Measurements from ENCODE around the gene FLYWCH1. TPM values are rescaled to one million over a fixed set of nuclear protein-coding genes. Genes with fewer than 3 reads are reported as not detected.

Gene FLYWCH1
- 10 to 100 TPM; 31.5 to 37.8 TPM for total RNA-seq

DNA sequence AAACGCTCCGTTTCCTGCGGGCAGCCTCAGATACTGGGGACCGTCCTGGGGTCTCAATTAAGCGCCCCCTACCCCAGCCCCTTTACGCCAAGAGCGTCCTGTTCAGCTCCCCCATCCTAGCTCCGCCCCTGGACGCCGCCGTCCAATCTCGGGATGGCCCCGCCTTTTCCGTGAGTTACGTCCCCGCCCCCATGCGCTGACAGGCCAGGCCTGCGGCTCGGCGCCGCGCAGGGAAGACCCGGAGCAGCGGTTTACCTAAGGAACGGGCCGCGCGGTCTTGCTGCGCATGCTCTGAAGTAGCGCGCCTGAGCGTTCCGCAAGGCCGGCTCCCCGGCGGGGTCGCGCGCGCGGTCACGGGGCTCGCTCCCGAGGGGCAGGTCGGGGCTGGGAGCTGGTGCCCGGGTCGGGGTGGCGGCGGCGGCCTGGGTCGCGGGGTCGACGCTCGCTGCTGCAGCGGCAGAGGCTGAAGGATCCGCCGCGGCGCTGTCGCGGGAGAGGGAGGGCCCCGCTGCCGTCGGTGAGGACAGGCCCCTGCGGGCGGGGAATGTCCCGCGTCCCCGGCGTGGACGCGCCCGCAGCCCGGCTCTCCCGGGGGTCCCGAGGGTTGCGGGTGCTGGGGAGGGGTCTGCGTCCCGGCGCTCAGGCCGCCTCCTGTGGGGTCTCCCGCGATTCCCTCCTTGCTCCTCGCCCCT is at the start of gene FLYWCH1:
Gene FLYWCH1 (plus strand): TSS at position 294 of the 692 bp plus-strand sequence. CDS start 17,755 bp downstream, outside the sequence.
- TF ChIP-seq, protein P1, sequence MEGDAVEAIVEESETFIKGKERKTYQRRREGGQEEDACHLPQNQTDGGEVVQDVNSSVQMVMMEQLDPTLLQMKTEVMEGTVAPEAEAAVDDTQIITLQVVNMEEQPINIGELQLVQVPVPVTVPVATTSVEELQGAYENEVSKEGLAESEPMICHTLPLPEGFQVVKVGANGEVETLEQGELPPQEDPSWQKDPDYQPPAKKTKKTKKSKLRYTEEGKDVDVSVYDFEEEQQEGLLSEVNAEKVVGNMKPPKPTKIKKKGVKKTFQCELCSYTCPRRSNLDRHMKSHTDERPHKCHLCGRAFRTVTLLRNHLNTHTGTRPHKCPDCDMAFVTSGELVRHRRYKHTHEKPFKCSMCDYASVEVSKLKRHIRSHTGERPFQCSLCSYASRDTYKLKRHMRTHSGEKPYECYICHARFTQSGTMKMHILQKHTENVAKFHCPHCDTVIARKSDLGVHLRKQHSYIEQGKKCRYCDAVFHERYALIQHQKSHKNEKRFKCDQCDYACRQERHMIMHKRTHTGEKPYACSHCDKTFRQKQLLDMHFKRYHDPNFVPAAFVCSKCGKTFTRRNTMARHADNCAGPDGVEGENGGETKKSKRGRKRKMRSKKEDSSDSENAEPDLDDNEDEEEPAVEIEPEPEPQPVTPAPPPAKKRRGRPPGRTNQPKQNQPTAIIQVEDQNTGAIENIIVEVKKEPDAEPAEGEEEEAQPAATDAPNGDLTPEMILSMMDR (IDR thresholded peaks at IDR 0.05), result no peak
- H3K4me3 ChIP-seq, result peak within 1 kb of the TSS; percentile 76 to 94

DNA sequence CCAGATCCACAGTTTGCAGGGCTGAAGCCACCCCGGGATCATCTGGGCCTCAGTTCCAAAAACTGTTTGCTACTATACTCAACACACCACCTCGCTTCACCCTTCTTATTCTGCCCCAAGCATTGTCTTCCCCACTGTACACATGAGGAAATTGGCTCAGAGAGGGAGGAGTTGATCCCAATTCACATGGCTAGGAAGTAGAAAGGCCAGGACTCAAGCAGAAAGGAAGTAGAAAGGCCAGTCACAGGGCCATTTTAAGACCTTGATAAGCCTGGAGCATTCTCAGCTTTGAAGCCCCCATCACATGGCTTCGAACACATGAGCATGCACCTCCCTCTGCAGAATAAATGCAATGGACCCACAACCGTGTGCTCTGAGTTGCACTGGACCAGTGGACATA is 46.1 kb upstream of the FLYWCH1 start:
- no peaks in the 10 kb centered on the region for H3K36me3 ChIP-seq
- no peaks in the 10 kb centered on the region for H3K27me3 ChIP-seq
- H3K9me3 ChIP-seq, result peaks cover 0 to 4% of the 10 kb centered on the region in 2 donors
- no peak overlapping the region for H3K4me3 ChIP-seq
- TF ChIP-seq, protein P1 (IDR thresholded peaks at IDR 0.05), result no peak
- no peak overlapping the region for H3K27ac ChIP-seq
- H3K4me1 ChIP-seq, result peaks cover 0 to 9% of the 10 kb centered on the region in 2 donors
- DNase-seq (ENCODE audit: low spot score), result no peak

More for the DNA sequence above, at the start of gene FLYWCH1:
- Histone ChIP-seq H3K9me3 (no peaks in the 10 kb centered on the region), H3K4me1 (peaks cover 0 to 23% of the 10 kb centered on the region in 2 donors), H3K27ac (peak within 1 kb of the TSS; percentile 87 to 93), H3K36me3 (peaks cover 19% of the 10 kb centered on the region), H3K27me3 (no peaks in the 10 kb centered on the region)
- peak; percentile 98 for DNase-seq (ENCODE audit: low spot score)

DNA sequence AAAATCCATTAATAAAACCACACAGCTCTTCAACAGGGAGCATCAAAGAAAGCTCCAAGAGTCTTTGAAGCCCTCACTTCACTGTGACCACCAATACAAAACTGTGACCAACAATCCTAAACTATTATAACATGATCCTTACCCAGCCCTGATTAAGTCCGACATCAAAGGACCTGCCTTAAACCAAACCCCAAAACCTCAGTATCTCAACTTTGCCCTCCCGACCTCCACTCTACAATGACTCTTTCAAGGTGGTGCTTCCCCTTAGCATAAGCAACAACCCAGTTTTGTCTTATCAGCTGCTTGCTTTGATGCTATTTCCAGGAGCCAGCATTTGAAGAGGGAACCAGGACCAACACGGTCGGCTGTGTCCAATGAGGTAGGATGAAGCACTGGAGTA is 45.3 kb upstream of the FLYWCH1 start:
- Histone ChIP-seq H3K27ac (no peak overlapping the region), H3K36me3 (no peaks in the 10 kb centered on the region), H3K9me3 (no peaks in the 10 kb centered on the region), H3K4me3 (no peak overlapping the region), H3K27me3 (no peaks in the 10 kb centered on the region), H3K4me1 (peaks cover 0 to 9% of the 10 kb centered on the region in 2 donors)
- DNase-seq (ENCODE audit: low spot score), result no peak
- TF ChIP-seq, protein P1 (IDR thresholded peaks at IDR 0.05), result no peak

GRCh38 chr16:2867661-2867986 is 44.1 kb upstream of the FLYWCH1 start:
- peak overlapping the region; percentile 91 to 92 for H3K27ac ChIP-seq
- H3K4me3 ChIP-seq, result peak overlapping the region; percentile 68
- no peaks in the 10 kb centered on the region for H3K9me3 ChIP-seq
- no peak for DNase-seq (ENCODE audit: low spot score)
- TF ChIP-seq, protein P1 (IDR thresholded peaks at IDR 0.05), result no peak
- peaks cover 0 to 9% of the 10 kb centered on the region in 2 donors for H3K4me1 ChIP-seq
- no peaks in the 10 kb centered on the region for H3K36me3 ChIP-seq
- H3K27me3 ChIP-seq, result no peaks in the 10 kb centered on the region

GRCh38 chr16:2867987-2868789 is 43.5 kb upstream of the FLYWCH1 start:
- H3K27me3 ChIP-seq, result no peaks in the 10 kb centered on the region
- H3K4me1 ChIP-seq, result peaks cover 0 to 9% of the 10 kb centered on the region in 2 donors
- peak; percentile 97 for DNase-seq (ENCODE audit: low spot score)
- H3K36me3 ChIP-seq, result no peaks in the 10 kb centered on the region
- H3K9me3 ChIP-seq, result no peaks in the 10 kb centered on the region
- H3K27ac ChIP-seq, result peak overlapping the region; percentile 91 to 92
- H3K4me3 ChIP-seq, result peak overlapping the region; percentile 68
- TF ChIP-seq, protein P1 (IDR thresholded peaks at IDR 0.05), result peak; percentile 94 to 97

All from right atrium auricular region (tissue), 2 donors.